Spleen (tissue), 7 donors: Measurements from ENCODE around the gene NEDD4L.

Experiments
- POLR2A ChIP-seq, 3 donors: fragments of 450-650 bp; IDR thresholded peaks; one replicate each; pipeline ENCODE4 v1.5.1; 2017; ENCODE audit warnings: antibody characterized with exemption in 3 of 3, mild to moderate bottlenecking in 1 of 3
- POLR2AphosphoS5 ChIP-seq, 3 donors: sonication (generic); formaldehyde crosslinking; IDR thresholded peaks; one replicate each; pipeline ENCODE4 v1.5.1; 2017; ENCODE audit warnings: antibody characterized with exemption in 3 of 3
- TF ChIP-seq, protein P1 (sequence below), 11 experiments: fragments of 200-600 bp in 7 of 11; fragments of 450-650 bp in 4 of 11; sonication (generic) in 4 of 11; IDR thresholded peaks in 8 of 11; conservative IDR thresholded peaks in 3 of 11; 1 replicate in 7 of 11; 2 replicates in 4 of 11; pipeline versions ENCODE4 v1.4.0 to v1.8.0; 2016 to 2021; ENCODE audit warnings: antibody characterized with exemption in 11 of 11, inconsistent platforms in 4 of 11, mild to moderate bottlenecking in 1 of 11
- donor health status: DM: no; HTN: no; CAD: no; lungs with moderate emphysema.
- donor health status: DM: no; HTN: no; CAD: no.
- donor health status: DM: no; HTN: no; CAD: no.

DNA sequence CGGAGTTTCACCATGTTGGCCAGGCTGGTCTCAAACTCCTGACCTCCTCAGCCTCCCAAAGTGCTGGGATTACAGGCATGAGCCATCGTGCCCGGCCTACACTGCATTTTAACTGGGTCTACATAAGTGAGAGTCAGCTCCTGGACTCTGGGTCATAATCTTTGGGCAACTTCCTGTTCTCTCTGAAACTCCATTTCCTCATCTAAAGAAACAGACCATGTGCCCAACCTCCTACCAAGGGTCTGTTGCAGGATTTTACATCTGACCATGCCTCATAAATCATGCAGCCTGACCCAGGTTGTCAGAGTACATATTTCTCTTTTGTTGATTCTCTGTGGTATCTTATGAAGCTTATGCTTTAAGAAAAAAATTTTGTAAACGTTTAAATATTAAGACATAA is 304.5 kb downstream of the NEDD4L start:
- TF ChIP-seq, protein P1, sequence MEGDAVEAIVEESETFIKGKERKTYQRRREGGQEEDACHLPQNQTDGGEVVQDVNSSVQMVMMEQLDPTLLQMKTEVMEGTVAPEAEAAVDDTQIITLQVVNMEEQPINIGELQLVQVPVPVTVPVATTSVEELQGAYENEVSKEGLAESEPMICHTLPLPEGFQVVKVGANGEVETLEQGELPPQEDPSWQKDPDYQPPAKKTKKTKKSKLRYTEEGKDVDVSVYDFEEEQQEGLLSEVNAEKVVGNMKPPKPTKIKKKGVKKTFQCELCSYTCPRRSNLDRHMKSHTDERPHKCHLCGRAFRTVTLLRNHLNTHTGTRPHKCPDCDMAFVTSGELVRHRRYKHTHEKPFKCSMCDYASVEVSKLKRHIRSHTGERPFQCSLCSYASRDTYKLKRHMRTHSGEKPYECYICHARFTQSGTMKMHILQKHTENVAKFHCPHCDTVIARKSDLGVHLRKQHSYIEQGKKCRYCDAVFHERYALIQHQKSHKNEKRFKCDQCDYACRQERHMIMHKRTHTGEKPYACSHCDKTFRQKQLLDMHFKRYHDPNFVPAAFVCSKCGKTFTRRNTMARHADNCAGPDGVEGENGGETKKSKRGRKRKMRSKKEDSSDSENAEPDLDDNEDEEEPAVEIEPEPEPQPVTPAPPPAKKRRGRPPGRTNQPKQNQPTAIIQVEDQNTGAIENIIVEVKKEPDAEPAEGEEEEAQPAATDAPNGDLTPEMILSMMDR (IDR thresholded peaks at IDR 0.05 in 8 of 11, conservative IDR thresholded peaks at IDR 0.05 in 3 of 11): no peak
- TF ChIP-seq POLR2AphosphoS5 (IDR thresholded peaks at IDR 0.05) (no peak), POLR2A (IDR thresholded peaks at IDR 0.05) (no peak)
